ENCODE measurements around the gene NOTCH3.
A peak's percentile ranks its signal among the peaks of the same experiment; 100 is the strongest.

NOTCH3 gene

GRCh38 chr19:15159251-15159650 lies 41.5 kb downstream of the NOTCH3 start:
- peak; percentile 61 for DNase-seq

- DNase-seq, result no peak
These were observed 44.4 kb downstream of the NOTCH3 start for GRCh38 chr19:15156391-15156790.

- DNase-seq, result no peak
These were observed 45.5 kb downstream of the NOTCH3 start for GRCh38 chr19:15155296-15155695.

GRCh38 chr19:15154002-15154612 lies 46.7 kb downstream of the NOTCH3 start:
- peak; percentile 93 for DNase-seq

- no peak for DNase-seq
These were observed 51.1 kb downstream of the NOTCH3 start for GRCh38 chr19:15149737-15150136.

GRCh38 chr19:15147090-15147489 lies 53.7 kb downstream of the NOTCH3 start:
- no peak for DNase-seq

GRCh38 chr19:15144046-15144646 lies 56.6 kb downstream of the NOTCH3 start:
- DNase-seq, result no peak

GRCh38 chr19:15142313-15142712 lies 58.5 kb downstream of the NOTCH3 start:
- DNase-seq, result no peak

GRCh38 chr19:15141143-15141542 lies 59.7 kb downstream of the NOTCH3 start:
- DNase-seq, result no peak

GRCh38 chr19:15138427-15138826 lies 62.4 kb downstream of the NOTCH3 start:
- no peak for DNase-seq

GRCh38 chr19:15137777-15138176 lies 63.0 kb downstream of the NOTCH3 start:
- DNase-seq, result no peak

- peak; percentile 92 for DNase-seq
These were observed 64.4 kb downstream of the NOTCH3 start for GRCh38 chr19:15136234-15136954.

GRCh38 chr19:15129856-15130585 lies 70.8 kb downstream of the NOTCH3 start:
- no peak for DNase-seq

GRCh38 chr19:15128162-15128770 lies 72.5 kb downstream of the NOTCH3 start:
- DNase-seq, result no peak

GRCh38 chr19:15126131-15126910 lies 74.5 kb downstream of the NOTCH3 start:
- DNase-seq, result peak; percentile 77

GRCh38 chr19:15125232-15126067 lies 75.3 kb downstream of the NOTCH3 start:
- peak; percentile 100 for DNase-seq

- DNase-seq, result no peak
These were observed 76.1 kb downstream of the NOTCH3 start for GRCh38 chr19:15124572-15125231.

GRCh38 chr19:15123900-15124299 lies 76.9 kb downstream of the NOTCH3 start:
- DNase-seq, result no peak

GRCh38 chr19:15123031-15123890 lies 77.5 kb downstream of the NOTCH3 start:
- DNase-seq, result no peak

Data from OCI-M1 (cell line).